Cerebellar cortex (tissue), 1 donor: Measurements from ENCODE around the gene MOB3B.

Source experiments
- DNase-seq: peaks from one replicate; pipeline ENCODE4 v3.0.0-alpha.2; 2015; ENCODE audit warnings: low spot score

Gene MOB3B

DNA sequence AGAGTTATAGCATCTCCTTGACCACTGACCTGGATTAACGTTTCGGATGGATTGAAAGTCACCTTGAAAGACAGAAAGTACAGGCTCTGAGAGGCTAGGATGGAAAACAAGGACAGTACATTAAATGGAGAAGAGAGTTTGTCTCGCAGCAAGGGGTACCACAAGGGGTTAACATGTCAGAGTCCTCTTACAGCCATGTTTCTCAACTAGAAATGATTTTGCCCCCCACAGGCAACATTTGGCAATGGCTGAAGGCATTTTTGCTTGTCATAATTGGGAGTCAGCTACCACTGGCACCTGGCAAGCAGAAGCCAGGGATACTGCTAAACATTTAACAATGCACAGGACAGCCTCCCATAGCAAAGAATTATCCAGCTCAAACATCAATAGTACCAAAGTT lies 141.9 kb downstream of the MOB3B start:
- DNase-seq: no peak

DNA sequence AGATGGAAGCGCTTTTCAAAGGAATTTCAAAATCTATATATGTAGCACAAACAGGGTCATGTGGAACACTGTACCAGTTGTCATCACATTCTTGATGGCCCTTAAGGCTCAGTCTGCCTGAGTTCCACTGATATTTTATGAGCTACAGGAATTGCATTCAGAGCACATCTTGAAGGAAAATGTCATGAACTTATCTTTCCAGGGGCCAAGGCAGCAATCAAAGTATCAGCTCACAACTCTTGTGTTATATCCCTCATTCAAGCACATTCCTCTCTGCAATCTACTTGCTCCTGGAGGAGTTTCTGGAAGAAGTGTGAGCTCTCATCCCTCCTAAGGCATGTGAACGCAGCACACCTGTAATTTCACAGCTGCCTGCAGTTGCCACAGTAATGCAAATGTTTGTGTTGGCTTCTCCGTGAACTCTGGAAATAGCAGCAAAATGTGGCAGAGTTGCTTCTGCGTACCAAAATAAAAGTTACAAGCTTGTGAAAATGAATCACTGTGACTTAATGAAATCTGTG lies 143.0 kb downstream of the MOB3B start:
- no peak for DNase-seq

- DNase-seq: peak; percentile 8
Observed at GRCh38 chr9:27385606-27386322, 143.8 kb downstream of the MOB3B start.

GRCh38 chr9:27384262-27385014 lies 145.2 kb downstream of the MOB3B start:
- no peak for DNase-seq

- no peak for DNase-seq
Observed at GRCh38 chr9:27383524-27383923, 146.1 kb downstream of the MOB3B start.

GRCh38 chr9:27382975-27383374 lies 146.6 kb downstream of the MOB3B start:
- no peak for DNase-seq

GRCh38 chr9:27382308-27382707 lies 147.3 kb downstream of the MOB3B start:
- DNase-seq: no peak

DNA sequence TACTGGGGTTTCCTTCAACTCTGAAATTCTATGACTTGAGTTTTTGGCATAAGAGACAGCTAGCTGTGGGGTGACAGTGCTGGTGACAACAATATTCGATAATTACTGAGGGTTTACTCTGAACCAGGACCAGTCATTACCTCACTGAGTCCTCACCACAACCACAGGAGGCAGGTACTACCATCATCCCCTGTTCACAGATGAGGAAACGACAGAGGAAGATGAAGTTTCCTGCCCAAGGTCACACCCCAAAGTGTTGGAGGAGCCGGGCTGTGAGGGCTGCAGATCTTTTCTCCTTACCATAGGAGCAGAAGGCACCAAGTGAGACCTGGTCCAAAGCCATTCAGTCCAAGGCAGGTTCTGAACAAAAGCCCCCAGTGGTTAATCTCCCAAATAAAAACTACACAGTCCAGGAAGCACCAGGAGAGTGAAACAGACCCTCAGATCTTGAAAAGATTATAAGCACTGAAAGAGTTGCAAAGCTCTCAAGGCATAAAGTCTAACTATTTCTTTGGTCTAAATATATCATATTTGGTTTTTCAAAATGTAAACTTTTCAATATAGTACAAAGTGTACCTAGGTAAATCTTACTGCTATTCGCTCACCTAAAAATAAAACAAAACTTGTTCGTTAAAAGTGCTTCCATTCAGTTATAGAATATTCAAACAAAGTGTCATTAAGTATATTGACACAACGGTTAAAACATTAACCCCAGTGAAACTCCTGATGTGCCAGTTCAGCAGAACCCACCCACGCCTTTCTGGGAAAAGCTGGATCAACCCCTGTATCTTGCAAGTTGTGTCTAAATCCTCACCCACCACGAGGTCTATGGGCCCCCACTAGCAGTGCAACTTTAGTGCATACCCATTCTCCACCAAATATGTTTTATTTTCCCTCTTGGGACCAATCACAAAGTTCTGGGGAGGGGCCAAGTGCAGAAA lies 150.0 kb downstream of the MOB3B start:
- DNase-seq: no peak

DNA sequence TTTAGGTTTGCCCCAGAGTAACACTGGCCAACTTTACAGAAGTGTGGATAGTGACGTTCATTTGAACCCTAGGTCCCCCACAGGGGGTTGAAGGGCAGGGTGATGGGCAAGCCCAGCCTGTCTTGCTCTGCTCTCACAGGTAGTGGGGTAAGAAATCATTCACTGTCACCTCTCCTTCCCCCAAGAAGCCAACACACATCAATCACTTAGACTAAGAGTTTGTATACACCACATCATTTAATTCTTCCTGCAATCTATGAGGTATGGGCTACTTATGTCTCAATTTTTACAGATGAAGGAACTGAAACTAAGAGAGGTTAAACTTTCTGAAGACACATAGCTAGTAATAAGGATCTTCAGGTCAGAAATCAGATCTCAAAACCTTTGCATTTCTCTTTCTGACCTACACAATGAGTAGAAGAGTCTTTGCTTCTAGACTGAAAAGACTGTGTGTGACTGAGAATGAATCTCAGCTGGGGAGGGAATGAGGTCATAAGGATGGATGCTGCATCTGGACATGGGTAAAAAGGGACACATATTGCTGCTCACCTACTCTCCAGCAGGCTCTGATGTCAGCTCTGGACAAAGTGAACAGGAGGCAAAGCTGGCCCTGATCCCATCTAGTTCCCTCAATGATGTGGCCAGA lies 151.7 kb downstream of the MOB3B start:
- peak; percentile 16 for DNase-seq

DNA sequence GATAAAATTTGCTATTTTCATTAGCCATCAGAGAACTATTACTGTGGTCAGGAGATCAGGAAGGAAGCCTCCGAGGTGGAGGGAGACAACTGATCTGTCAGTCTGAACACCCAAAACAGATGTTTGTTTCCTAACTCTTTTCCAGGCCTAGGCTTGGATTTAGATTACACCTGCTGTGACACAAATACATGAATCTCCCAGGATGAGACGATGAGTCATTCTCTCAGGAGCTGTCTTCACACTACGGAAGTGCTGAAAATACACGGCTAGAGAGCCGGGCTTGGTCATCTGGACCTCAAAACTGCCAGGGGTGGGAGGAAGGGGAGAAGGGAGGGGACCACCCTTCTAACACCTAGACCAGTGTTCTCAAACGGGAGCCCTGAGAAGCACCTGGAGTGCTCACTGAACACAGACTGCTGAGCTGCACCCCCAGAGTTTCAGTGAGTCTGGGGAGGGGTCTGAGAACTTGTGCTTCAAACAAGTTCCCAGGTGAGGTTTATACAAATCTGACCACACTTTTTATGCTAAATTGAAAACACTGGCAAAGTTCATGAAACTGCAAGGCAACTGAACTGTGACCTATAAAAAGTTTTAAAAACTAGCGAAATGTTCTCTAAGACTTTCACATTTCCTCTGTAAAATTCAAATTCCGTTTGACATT lies 152.3 kb downstream of the MOB3B start:
- no peak for DNase-seq

GRCh38 chr9:27373851-27374250 lies 155.8 kb downstream of the MOB3B start:
- no peak for DNase-seq

DNA sequence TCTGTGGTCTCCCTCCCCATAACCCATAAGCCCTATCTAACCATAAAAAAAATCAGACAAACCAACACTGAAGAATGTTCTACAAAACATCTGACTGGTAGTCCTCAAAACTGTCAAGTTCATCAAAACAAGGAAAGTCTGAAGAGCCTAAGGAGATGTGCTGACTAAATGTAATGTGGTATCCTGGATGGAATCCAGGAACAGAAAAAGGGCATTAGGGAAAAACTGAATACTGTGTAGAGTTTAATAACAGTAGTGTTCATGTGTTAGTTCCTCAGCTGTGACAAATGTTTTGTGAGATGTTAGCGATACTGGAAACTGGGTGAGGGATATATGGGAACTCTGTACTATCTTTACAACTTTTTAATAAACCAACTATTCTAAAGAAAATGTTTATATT lies 157.0 kb downstream of the MOB3B start:
- DNase-seq: no peak

- DNase-seq: no peak
Observed at GRCh38 chr9:27371382-27371781, 158.2 kb downstream of the MOB3B start.

DNA sequence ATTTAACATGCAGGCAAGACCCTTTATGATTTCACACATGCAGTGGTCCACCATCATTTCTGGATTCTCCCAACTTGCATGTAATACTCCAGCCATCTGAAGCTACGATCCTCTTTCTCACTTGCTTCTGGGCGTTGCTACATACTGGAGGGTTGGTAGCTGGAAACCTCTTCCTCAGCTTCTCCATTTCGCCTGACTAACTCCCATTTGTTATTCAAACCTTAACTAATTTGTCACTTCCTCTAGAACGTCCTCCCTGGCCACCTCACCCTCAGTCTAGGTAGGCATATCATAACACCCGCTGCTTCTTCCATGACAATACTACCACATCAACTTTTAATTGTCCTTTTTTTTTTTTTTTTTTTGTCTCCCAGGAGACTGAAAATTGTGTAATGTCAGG lies 160.0 kb downstream of the MOB3B start:
- no peak for DNase-seq

DNA sequence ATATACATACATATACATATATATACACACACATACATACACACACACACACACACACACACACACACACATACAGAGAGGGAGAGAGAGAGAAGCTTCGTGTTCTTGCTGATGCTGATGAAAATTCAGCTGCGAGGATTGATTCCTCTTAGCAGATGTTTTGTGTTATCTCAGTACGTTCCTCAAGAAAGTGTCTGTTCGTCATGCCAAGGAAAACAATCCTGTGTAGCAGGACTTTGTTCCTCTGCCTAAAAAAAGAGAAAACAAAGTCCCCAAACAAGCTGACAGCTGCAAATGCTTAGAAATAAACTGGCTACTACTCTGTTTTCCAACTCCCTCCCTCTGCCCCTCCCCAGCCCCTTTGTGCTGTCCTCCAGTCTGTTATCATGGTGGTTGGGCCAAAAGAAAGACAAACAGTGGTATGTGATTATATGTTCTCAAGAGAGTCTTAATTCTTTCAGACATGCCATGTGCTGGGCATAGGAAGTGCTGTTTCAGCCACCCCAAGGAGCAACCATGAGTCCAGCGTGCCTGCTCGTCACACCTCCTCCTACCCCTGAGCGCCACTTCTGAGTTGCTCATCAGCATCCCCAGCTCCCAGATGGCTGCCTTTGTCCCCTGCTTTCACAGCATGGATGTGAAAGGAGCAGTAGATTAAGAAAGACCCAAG lies 161.2 kb downstream of the MOB3B start:
- DNase-seq: no peak

- no peak for DNase-seq
Observed at GRCh38 chr9:27367921-27368315, 161.7 kb downstream of the MOB3B start.

DNA sequence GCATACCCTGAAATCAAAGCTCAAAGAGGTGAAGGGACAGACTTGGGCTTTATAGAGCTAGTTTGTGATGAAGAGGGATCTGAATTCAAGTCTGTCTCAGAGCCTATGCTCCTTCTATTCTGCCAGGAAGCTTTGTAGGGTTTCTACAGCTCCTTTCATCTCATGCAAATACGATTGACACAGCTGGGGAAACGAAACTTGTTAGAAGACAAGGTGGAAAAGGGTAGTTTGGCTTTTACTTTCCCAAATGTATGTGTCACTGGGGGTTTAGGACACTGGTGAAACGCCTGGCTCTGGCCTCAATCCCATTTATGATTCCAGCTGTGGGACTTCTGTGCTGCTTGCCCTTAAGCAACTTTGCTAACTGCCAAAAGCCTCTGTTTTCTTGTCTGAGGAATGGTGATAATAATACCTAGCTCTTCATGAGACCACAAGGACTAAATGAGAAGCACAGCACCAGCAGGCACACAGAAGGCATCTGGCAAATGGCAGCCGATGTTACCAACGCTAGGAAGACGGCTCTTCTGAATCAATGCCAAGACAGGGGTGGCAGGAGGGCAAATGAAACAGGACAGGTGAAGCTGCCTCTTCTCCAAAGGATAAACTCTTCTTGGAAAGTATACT lies 162.3 kb downstream of the MOB3B start:
- DNase-seq: no peak

DNA sequence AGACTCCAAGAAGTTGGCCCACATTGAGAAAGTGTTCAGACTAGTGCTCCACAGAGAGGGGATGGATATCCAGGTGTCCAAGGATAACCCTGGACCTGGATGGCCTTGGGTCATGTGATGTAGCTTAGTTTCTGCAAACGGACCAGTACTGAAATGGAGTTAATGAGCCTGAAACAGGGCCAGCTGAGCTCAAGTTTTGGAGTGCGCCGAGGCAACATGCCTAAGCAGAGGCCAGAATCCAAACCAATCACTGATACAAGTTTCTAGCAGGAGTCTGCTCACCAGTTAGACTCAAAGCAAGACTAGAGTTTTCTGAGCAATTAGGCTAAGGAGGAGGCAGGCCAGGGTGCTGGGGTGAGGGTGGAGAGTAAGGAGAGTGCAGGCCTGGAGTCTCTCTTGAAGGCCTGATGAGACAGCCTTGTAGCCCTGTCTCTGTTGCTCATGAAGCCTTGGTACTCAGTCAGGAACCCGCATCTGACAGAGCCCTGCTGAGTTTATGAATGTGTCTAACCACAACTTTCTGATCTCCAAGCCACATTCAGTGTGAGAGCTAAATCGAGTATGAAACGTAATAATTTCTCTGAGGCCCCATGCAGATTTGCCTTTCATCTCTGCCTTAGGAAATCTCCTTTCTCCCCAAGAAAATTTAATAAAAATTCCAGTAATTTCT lies 163.8 kb downstream of the MOB3B start:
- DNase-seq: no peak

DNA sequence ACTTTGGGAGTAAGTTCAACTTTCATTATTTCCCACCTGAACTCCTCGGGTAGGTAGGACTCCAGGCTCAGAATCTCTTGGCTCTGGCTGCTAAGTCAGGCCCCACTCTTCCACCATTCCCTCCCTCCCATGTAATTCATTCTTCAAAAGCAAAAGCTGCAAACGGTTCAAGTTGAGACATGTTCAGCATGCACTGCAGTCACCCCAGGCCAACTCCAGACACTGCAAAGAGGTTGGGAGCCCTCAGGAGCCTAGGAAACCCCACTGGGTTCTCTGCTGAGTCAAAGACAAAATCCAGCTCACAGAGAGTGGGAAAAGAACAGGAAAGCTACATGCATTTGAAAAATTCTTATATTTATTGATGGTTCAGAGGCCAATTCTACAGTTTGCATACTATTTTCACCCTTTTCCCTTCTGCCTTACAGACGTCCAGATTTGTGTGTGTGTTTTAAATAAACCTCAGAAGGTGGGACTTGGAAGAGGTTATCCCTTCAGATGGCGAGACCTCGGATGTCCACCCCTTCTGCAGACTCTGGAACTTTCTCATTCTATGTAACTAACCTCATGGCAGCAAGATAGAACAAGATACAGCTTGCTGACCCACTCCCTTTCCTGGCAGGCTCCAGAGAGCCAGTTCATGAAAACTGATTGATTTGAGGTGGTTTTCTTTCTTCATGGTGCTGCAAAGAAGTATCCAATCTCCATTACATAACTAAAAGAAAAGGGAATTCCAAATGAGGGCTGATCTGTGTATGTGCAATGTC lies 167.0 kb downstream of the MOB3B start:
- DNase-seq: no peak
